Effector memory CD8-positive, alpha-beta T cell (primary cell): Measurements from ENCODE around the gene IGF2BP2.

ENCODE experiments used
- ATAC-seq: fragments of 150-1000 bp; cut with Tn5 transposase; replicated peaks from 2 replicates; pipeline ENCODE4 v1.10.0; 2021; ENCODE audit warnings: mild to moderate bottlenecking, moderate library complexity
- DNase-seq, 3 experiments: peaks; one replicate each; pipeline ENCODE4 v3.0.0; 2021
- H3K27ac Mint-ChIP-seq, 2 donors: one replicate each; pipeline ENCODE4 v1.8.0; 2022; ENCODE audit warnings: mild to moderate bottlenecking in 2 of 2, mixed read lengths in 2 of 2, moderate library complexity in 2 of 2
- H3K27me3 Mint-ChIP-seq, 2 donors: one replicate each; pipeline ENCODE4 v1.8.0; 2022; ENCODE audit warnings: mixed read lengths in 2 of 2
- H3K36me3 Mint-ChIP-seq: one replicate; pipeline ENCODE4 v1.8.0; 2022; ENCODE audit warnings: mild to moderate bottlenecking, moderate library complexity, mixed read lengths; ENCODE audit not compliant: insufficient read depth
- H3K4me1 Mint-ChIP-seq, 2 donors: one replicate each; pipeline ENCODE4 v1.8.0; 2022; ENCODE audit warnings: low read depth in 2 of 2, mixed read lengths in 2 of 2
- H3K4me3 Mint-ChIP-seq, 2 donors: one replicate each; pipeline ENCODE4 v1.8.0; 2022; ENCODE audit warnings: mild to moderate bottlenecking in 2 of 2, mixed read lengths in 2 of 2, moderate library complexity in 2 of 2
- H3K9me3 Mint-ChIP-seq, 2 donors: one replicate each; pipeline ENCODE4 v1.8.0; 2022; ENCODE audit warnings: mixed read lengths in 2 of 2

The IGF2BP2 gene

DNA sequence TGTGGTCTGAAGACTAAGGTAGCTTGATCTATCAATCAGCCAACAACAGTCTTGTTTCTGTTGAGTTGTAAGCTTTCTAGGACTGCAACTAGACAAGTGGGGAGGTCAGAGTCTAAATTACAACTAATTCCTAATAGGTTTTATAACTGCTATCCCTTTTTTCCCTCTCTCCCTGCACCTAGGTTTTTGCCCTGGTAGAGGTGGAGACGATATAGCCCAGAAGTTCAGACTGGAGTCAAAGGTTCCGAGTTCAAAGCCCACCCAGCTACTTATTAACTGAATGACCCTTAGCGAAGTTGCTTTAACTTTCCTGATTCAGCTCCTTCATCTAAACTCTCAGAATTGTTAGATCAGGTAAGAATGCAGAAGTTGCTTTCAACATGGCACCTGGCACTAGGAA lies 100.6 kb downstream of the IGF2BP2 start:
- H3K4me1 Mint-ChIP-seq = no peaks in the 10 kb centered on the region
- DNase-seq (no peak), ATAC-seq (no peak)
- H3K27me3 Mint-ChIP-seq = peaks cover 42 to 46% of the 10 kb centered on the region in 2 donors
- no peaks in the 10 kb centered on the region for H3K36me3 Mint-ChIP-seq
- no peak overlapping the region for H3K27ac Mint-ChIP-seq
- no peaks in the 10 kb centered on the region for H3K9me3 Mint-ChIP-seq
- no peak overlapping the region for H3K4me3 Mint-ChIP-seq

DNA sequence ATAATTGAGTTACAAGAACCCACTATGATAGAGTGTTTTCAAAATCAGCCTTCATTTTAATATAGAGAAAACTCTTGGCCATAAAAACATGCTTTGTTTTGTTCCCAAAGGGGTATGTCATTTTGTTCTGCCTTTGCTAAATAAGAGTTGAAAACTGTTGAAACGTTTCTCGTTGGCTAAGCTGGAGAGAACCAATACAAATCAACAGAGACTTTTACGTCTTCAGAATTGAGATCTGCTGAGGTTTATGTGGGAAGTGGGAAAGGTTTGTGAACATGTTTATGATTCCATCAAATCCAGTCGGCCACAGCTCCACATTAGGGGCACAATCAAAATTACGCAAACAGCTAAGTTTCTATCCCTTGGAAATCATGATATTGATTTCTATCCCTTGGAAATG lies 102.0 kb downstream of the IGF2BP2 start:
- Mint-ChIP-seq H3K9me3 (no peaks in the 10 kb centered on the region), H3K27me3 (peaks cover 38 to 43% of the 10 kb centered on the region in 2 donors), H3K4me1 (no peaks in the 10 kb centered on the region), H3K27ac (no peak overlapping the region), H3K36me3 (no peaks in the 10 kb centered on the region), H3K4me3 (no peak overlapping the region)
- no peak for ATAC-seq
- no peak for DNase-seq

DNA sequence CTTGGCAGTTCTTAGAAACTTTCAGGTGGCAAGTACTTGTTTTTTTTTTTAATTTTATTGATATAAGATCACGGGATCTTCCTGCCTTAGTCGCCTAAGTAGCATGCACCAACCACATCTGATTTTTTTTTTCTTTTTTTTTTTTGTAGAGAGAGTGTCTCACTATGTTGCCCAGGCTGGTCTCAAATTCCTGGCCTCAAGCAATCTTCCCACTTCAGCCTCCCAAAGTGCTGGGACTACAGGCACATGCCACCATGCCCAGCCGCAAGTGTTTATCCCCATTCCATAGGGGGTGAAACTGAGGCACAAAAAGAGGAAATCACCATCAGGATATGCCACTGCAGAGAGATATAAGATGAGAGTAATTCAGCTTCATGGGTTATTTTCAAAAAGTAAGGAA lies 102.9 kb downstream of the IGF2BP2 start:
- H3K27ac Mint-ChIP-seq = no peak overlapping the region
- H3K27me3 Mint-ChIP-seq = peaks cover 45 to 48% of the 10 kb centered on the region in 2 donors
- no peak for DNase-seq
- H3K9me3 Mint-ChIP-seq = no peaks in the 10 kb centered on the region
- no peak overlapping the region for H3K4me3 Mint-ChIP-seq
- no peaks in the 10 kb centered on the region for H3K4me1 Mint-ChIP-seq
- no peak for ATAC-seq
- no peaks in the 10 kb centered on the region for H3K36me3 Mint-ChIP-seq

DNA sequence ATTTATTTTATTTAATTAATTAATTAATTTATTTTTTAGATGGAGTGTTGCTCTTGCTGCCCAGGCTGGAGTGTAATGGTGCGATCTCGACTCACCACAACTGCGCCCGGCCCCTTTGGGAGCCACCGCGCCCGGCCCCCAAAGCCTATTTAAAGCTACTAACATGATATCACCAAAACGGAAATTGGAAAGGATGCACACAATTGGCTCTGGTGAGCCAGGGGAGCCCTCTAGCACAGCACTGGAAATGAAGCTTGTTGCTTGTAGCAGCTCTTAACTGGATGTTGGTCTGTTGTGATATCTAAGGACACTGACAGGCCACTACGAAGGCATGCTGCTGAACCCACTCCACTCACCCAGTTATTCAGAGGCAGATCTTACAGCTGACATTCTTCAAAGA lies 104.5 kb downstream of the IGF2BP2 start:
- peaks cover 6% of the 10 kb centered on the region for H3K36me3 Mint-ChIP-seq
- DNase-seq (no peak), ATAC-seq (no peak)
- no peaks in the 10 kb centered on the region for H3K9me3 Mint-ChIP-seq
- H3K4me1 Mint-ChIP-seq = no peaks in the 10 kb centered on the region
- no peak overlapping the region for H3K27ac Mint-ChIP-seq
- H3K27me3 Mint-ChIP-seq = peaks cover 55 to 61% of the 10 kb centered on the region in 2 donors
- H3K4me3 Mint-ChIP-seq = no peak overlapping the region

DNA sequence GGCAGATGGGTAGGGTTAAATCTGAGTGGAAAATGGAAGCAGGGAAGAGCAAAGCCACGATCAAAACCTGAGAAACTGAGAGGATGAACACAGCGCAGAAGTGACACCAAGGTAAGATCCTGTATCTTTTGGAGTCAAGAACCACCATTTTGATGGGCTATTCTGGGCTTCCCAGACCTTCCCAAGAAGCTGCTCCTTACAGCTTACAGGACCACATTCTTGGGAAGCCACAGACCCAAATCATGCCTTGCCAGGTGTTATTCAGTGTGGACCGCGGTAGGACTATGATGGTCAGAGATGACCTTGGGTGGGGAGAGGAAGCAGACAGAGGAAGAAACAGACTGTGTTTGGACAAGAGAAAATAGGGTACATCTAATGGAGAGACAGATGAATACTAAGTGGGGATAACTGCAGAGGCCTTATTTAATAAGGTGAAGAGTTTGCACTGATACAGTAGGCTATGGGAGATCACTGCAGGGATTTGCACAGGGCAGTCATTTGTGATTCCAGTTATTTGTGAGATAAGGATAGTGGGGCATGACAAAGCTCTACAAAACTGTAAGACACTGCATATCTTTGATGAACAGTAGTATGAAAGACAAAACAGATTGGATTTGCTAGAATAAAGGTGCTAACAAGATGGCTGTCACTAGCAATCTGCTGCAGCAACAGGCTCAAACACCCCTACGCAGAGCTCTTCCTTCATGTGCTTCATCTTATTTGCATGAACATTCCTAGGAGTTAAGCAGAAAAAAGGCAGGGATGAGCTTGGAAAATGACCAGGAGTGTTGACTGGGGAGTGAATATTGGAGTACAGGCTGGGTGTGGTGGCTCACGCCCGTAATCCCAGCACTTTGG lies 105.9 kb downstream of the IGF2BP2 start:
- H3K36me3 Mint-ChIP-seq = peaks cover 6% of the 10 kb centered on the region
- no peak overlapping the region for H3K27ac Mint-ChIP-seq
- ATAC-seq (no peak), DNase-seq (no peak)
- peaks cover 60 to 61% of the 10 kb centered on the region in 2 donors for H3K27me3 Mint-ChIP-seq
- no peaks in the 10 kb centered on the region for H3K9me3 Mint-ChIP-seq
- H3K4me1 Mint-ChIP-seq = peaks cover 0 to 3% of the 10 kb centered on the region in 2 donors
- H3K4me3 Mint-ChIP-seq = no peak overlapping the region

DNA sequence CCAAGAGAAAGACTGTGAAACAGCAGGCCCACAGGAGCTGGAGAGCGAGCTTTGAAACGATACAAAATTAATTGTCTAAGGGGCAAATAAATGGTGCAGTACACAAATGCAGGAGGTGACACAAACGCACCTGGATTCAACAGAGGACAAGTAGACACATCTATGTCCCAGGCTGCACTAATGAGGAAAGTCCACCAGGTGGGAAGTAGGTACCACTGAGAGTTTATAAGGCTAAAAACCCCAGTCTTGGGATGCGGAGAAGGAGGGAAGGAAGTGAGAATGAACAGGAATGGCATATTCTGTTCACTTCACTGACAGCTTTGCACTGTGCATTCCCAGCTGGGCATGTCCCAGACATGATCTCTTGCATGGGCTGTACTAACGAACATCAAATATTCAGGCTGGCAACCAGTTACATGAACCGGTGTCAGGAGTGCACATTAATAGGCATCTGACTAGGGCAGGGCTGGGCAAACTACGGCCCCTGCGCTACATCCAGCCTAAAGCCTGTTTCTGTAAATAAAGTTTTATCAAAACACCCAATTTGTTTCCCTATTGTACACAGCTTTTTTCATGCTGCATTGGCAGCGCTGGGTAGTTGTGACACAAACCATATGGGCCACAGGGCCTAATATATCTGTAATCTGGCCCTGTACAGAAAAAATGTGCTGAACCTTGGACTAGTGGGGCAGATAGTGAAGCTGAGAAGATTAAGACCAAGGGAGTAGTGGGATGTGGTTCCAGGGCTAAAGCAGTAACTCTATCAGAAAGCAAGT lies 107.0 kb downstream of the IGF2BP2 start:
- ATAC-seq (no peak), DNase-seq (no peak)
- Mint-ChIP-seq H3K27me3 (peaks cover 50 to 56% of the 10 kb centered on the region in 2 donors), H3K4me1 (peaks cover 0 to 3% of the 10 kb centered on the region in 2 donors), H3K36me3 (peaks cover 6% of the 10 kb centered on the region), H3K9me3 (no peaks in the 10 kb centered on the region), H3K4me3 (no peak overlapping the region), H3K27ac (no peak overlapping the region)

DNA sequence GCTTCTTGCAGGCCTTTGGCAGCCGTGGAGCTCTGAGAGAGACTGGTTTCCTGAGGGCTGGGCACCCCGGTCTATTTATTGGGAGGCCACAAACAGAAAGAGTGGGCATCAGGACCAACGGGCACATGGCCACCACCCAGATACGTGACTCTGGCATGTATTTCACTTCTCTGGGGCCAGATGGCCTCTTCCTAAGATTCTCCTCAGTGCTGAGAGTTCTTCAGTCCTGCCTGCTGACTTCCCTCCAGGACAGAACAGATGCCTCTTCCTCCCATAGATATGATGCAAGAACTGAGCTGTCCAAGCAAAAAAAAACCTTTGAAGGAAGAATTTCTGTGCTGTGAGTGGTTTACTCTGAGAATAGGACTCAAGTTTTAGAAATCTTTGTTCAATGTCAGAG lies 107.7 kb downstream of the IGF2BP2 start:
- H3K36me3 Mint-ChIP-seq = peaks cover 6% of the 10 kb centered on the region
- peaks cover 0 to 3% of the 10 kb centered on the region in 2 donors for H3K4me1 Mint-ChIP-seq

DNA sequence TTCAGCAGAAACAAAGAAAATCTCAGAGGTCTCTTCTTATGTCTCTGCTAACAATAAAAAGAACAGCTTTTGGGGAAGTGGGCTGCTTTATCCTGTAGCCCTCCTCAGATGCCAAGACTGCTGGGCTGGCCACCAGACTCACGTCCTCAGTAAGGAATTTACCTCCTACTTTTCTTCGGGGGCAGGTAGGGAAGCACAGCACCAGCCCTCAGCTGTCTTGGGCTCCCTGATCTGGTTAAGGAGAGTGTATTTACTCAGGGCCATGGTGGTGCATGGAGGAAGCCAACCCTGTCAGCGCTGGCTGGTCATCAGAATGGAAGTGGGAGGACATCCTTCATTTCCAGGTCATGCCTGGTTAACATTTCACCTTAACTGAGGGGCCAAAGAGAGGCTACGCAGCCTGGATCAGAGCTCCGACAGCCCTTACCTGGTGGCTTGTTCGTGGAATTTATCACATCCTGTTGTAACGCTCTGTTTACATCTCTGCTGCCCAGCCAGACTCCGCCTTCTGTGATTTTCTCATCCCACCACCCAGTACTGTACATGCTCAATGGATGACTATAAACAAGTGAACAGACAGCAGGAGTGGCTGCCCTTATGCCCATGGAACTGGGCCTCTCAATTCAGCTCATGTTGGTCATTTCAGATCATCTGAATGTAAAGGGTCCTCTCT lies 108.3 kb downstream of the IGF2BP2 start:
- Mint-ChIP-seq H3K4me1 (peaks cover 0 to 3% of the 10 kb centered on the region in 2 donors), H3K36me3 (peaks cover 6% of the 10 kb centered on the region), H3K4me3 (no peak overlapping the region), H3K9me3 (no peaks in the 10 kb centered on the region), H3K27me3 (peaks cover 44 to 50% of the 10 kb centered on the region in 2 donors), H3K27ac (no peak overlapping the region)
- DNase-seq (no peak), ATAC-seq (no peak)

More for the DNA sequence above, 107.7 kb downstream of the IGF2BP2 start:
- DNase-seq = no peak
- ATAC-seq = no peak
- Mint-ChIP-seq H3K27ac (no peak overlapping the region), H3K4me3 (no peak overlapping the region), H3K9me3 (no peaks in the 10 kb centered on the region), H3K27me3 (peaks cover 43 to 50% of the 10 kb centered on the region in 2 donors)

DNA sequence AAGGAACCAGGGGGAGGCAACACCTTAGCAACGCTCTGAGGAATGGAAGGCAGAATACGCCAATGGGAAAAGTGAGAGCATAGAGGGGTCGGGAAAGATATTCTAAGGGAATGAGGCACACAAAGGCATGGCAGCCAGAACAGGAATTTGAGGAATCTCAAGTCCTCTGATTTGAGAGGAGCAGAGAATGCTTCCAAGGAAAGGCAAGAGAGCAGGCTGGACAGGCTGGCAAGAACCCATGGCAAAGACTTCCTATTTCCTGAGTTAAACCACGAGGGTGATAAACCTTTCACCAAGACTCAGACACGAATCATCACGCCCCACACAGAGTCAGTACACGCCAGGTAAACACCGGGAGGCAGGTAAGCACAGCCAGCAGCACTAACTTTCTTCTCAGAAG lies 109.8 kb downstream of the IGF2BP2 start:
- Mint-ChIP-seq H3K27ac (no peak overlapping the region), H3K36me3 (peaks cover 6% of the 10 kb centered on the region), H3K9me3 (no peaks in the 10 kb centered on the region), H3K27me3 (peaks cover 49 to 58% of the 10 kb centered on the region in 2 donors), H3K4me1 (peaks cover 0 to 3% of the 10 kb centered on the region in 2 donors), H3K4me3 (no peak overlapping the region)
- ATAC-seq (no peak), DNase-seq (no peak)

DNA sequence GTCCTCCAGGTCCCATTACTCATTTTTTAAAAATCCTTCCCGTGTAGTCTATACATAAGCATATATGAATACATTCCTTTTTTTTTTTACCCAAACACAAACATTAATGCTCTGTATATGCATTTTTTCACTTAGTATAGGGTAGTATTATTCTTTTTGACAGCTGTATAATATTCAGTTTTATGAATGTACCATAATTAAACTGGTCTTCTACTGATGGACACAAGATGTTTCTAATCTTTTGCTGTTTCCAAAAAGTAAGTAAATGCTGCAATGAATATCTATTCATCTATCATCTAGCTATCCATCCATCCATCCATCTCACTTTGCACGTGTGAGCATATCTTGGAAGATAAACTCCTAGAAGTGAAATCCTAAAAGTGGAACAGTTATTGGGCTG lies 110.8 kb downstream of the IGF2BP2 start:
- ATAC-seq (no peak), DNase-seq (no peak)
- Mint-ChIP-seq H3K4me1 (peaks cover 0 to 3% of the 10 kb centered on the region in 2 donors), H3K4me3 (no peak overlapping the region), H3K9me3 (no peaks in the 10 kb centered on the region), H3K36me3 (peaks cover 6% of the 10 kb centered on the region), H3K27ac (no peak overlapping the region), H3K27me3 (peaks cover 49 to 59% of the 10 kb centered on the region in 2 donors)

DNA sequence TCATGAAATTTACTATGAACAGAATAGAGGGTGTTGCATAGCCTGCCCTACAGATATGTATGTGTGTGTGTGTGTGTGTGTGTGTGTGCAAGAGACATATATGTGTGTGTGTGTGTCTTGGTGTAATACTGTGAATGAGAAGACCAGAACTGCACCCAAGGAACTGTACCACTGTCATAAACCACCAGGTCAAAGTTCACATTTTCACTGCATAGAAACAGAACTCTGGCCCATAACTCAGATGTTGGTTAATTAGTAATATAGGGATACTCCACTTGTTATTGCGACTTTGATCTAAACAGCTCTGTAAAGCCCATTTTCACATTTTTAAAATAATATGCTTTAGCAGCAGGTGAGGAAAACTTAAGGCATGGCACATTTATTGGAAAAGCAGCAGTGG lies 111.8 kb downstream of the IGF2BP2 start:
- Mint-ChIP-seq H3K36me3 (peaks cover 6% of the 10 kb centered on the region), H3K27ac (no peak overlapping the region), H3K4me3 (no peak overlapping the region), H3K9me3 (no peaks in the 10 kb centered on the region), H3K27me3 (peaks cover 48 to 66% of the 10 kb centered on the region in 2 donors), H3K4me1 (peaks cover 0 to 3% of the 10 kb centered on the region in 2 donors)
- ATAC-seq (no peak), DNase-seq (no peak)

DNA sequence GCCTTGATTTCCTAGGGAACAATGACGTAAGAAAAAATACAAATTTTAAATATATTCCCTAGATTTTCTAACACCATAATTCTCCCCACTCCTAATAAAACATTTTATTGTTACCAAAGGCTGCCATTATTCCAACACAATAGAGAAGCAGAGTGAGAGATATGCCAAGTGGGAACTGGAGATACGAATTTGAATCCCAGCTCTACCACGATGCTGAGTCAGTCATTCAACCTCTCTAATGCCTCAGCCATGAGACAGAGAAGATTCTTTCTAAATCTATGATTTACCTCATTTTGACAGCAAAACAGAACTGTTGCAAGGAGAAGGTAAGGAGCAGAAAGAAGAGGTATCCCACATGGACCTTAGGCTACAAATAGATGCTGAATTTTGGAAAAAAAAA lies 112.5 kb downstream of the IGF2BP2 start:
- peaks cover 0 to 3% of the 10 kb centered on the region in 2 donors for H3K4me1 Mint-ChIP-seq
- no peak for DNase-seq
- H3K4me3 Mint-ChIP-seq = no peak overlapping the region
- peaks cover 6% of the 10 kb centered on the region for H3K36me3 Mint-ChIP-seq
- no peak overlapping the region for H3K27ac Mint-ChIP-seq
- H3K27me3 Mint-ChIP-seq = peaks cover 41 to 69% of the 10 kb centered on the region in 2 donors
- ATAC-seq = no peak
- H3K9me3 Mint-ChIP-seq = no peaks in the 10 kb centered on the region

DNA sequence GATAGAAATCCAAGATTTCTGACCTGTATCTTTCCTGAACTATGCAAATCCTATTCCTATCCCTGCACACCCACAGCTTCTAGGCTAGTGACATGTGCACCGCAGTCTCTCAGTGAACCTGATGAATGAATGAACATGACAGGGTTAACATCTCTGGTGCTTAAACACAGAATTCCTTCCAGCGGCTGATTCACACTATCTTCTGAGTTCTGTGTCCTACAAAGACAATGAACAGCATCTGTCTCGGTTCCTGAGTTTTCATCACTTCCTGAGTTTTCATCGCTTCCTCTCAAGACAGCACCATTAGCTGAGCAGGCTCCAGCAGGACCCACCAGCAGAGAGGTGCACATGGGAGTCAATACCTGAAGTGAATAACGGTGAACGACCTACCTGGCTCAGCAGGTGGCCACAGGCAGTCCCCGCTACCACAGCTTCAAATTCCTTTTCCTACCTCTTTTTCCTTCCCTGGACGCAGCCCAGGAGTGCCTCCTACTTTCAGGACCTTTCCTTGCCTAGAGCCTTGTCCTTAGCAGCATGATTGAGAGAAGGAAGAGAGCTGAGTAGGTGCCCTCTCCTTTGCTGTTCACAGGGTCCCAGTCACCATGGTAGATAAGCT lies 113.5 kb downstream of the IGF2BP2 start:
- H3K9me3 Mint-ChIP-seq = no peaks in the 10 kb centered on the region
- no peak overlapping the region for H3K4me3 Mint-ChIP-seq
- peaks cover 0 to 3% of the 10 kb centered on the region in 2 donors for H3K4me1 Mint-ChIP-seq
- ATAC-seq = no peak
- H3K36me3 Mint-ChIP-seq = peaks cover 6% of the 10 kb centered on the region
- H3K27me3 Mint-ChIP-seq = peaks cover 31 to 61% of the 10 kb centered on the region in 2 donors
- DNase-seq = no peak
- H3K27ac Mint-ChIP-seq = no peak overlapping the region
